ENCODE results near the gene SQSTM1. TPM values are rescaled to one million over a fixed set of nuclear protein-coding genes. Genes with fewer than 3 reads are reported as not detected.
"Not testable (repeated sequence)": the region's sequence is repeated elsewhere in the genome, so short reads cannot be mapped to it uniquely, and the experiment has no call there.

SQSTM1 gene
- polyA plus RNA-seq, 4 donors: 135 to 217 (median 172) TPM

GRCh38 chr5:179830818-179831468 is 10.2 kb downstream of the SQSTM1 start:
- DNase-seq: no peak
- H3K4me3 ChIP-seq (ENCODE audit: low read depth in 1 of 3, low read length in 3 of 3): no peak overlapping the region
- H3K27me3 ChIP-seq (ENCODE audit: control insufficient read depth in 3 of 3, insufficient read depth in 3 of 3, low read length in 3 of 3): no peaks in the 10 kb centered on the region
- peaks cover 0 to 20% (median 1%) of the 10 kb centered on the region in 3 donors for H3K4me1 ChIP-seq (ENCODE audit: control insufficient read depth in 3 of 3, insufficient read depth in 2 of 3, low read depth in 1 of 3, low read length in 2 of 3)
- H3K9me3 ChIP-seq (ENCODE audit: control insufficient read depth in 2 of 2, insufficient read depth in 1 of 2, low read depth in 1 of 2, low read length in 1 of 2): no peaks in the 10 kb centered on the region
- H3K27ac ChIP-seq (ENCODE audit: low read depth in 1 of 3, low read length in 2 of 3): no peak overlapping the region
- peaks cover 26 to 81% (median 40%) of the 10 kb centered on the region in 3 donors for H3K36me3 ChIP-seq (ENCODE audit: control insufficient read depth in 3 of 3, insufficient read depth in 2 of 3, low read depth in 1 of 3, low read length in 3 of 3)
- WGBS, 3 donors: 93 to 98% (median 94%) methylated on average over 7 of the region's 7 CpGs
- no peak for FAIRE-seq

DNA sequence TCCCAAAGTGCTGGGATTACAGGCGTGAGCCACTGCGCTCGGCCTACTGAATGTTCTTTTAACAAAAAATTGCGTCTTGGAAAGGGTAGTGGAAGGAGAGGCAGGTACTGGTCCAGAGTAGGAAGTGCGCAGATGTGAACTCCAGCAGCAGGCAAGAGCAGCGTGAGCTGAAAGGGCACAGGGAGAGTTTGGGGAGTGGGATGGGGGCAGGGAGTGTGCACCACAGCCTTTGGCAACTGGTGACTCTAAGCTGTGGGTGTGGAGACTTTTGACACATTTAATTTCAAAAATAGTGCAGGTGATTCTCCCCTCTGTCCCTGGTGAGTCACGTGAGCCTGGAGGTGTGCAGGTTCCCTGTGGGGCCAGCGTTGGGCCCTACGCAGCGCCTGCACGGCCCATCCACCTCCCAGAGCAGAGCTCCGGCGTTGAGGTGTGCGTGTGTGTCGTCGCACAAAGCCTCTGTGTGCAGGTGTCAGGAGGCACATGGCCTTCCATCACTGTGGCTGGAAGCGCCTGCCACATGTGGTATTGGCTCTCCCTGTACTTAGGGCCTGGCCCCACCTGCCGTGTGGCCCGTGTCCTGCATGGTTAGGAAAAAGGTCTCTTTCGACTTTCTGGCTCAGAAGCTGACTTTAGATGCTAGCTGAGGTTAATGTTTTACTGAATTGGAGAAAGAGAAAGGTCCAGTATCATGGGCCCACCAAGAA is 11.5 kb downstream of the SQSTM1 start:
- Histone ChIP-seq H3K27me3 (ENCODE audit: control insufficient read depth in 3 of 3, insufficient read depth in 3 of 3, low read length in 3 of 3) (no peaks in the 10 kb centered on the region), H3K9me3 (ENCODE audit: control insufficient read depth in 2 of 2, insufficient read depth in 1 of 2, low read depth in 1 of 2, low read length in 1 of 2) (no peaks in the 10 kb centered on the region), H3K27ac (ENCODE audit: low read depth in 1 of 3, low read length in 2 of 3) (no peak overlapping the region), H3K4me3 (ENCODE audit: low read depth in 1 of 3, low read length in 3 of 3) (no peak overlapping the region), H3K36me3 (ENCODE audit: control insufficient read depth in 3 of 3, insufficient read depth in 2 of 3, low read depth in 1 of 3, low read length in 3 of 3) (peaks cover 29 to 80% (median 47%) of the 10 kb centered on the region in 3 donors), H3K4me1 (ENCODE audit: control insufficient read depth in 3 of 3, insufficient read depth in 2 of 3, low read depth in 1 of 3, low read length in 2 of 3) (peaks cover 0 to 11% (median 3%) of the 10 kb centered on the region in 3 donors)
- WGBS, 3 donors: 90 to 95% (median 94%) methylated on average over 19 to 20 of the region's 20 CpGs
- FAIRE-seq (no peak), DNase-seq (no peak)

DNA sequence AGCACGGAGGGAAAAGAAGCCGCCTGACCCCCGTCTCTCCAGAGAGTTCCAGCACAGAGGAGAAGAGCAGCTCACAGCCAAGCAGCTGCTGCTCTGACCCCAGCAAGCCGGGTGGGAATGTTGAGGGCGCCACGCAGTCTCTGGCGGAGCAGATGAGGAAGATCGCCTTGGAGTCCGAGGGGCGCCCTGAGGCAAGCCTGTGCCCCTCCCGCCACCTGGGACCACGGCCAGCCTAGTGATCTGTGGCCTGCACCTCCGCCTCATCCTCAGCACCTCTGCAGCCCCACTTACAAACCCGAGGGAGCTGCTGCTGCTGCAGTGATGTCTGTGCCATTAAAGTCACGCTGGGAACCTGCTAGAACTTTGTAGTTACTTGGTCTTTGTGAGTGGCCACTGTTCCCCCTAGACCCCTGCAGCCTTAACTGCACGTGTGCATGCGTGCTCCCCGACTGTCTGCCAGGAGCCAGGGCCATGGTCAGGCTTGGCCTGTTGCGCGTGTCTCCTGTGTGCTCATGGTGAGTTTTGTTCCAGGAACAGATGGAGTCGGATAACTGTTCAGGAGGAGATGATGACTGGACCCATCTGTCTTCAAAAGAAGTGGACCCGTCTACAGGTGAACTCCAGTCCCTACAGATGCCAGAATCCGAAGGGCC is 12.5 kb downstream of the SQSTM1 start:
- WGBS, 3 donors: 88 to 92% (median 90%) methylated on average over 23 of the region's 23 CpGs
- Histone ChIP-seq H3K4me3 (ENCODE audit: low read depth in 1 of 3, low read length in 3 of 3) (no peak overlapping the region), H3K9me3 (ENCODE audit: control insufficient read depth in 2 of 2, insufficient read depth in 1 of 2, low read depth in 1 of 2, low read length in 1 of 2) (no peaks in the 10 kb centered on the region), H3K36me3 (ENCODE audit: control insufficient read depth in 3 of 3, insufficient read depth in 2 of 3, low read depth in 1 of 3, low read length in 3 of 3) (peaks cover 38 to 81% (median 51%) of the 10 kb centered on the region in 3 donors), H3K27ac (ENCODE audit: low read depth in 1 of 3, low read length in 2 of 3) (no peak overlapping the region), H3K27me3 (ENCODE audit: control insufficient read depth in 3 of 3, insufficient read depth in 3 of 3, low read length in 3 of 3) (no peaks in the 10 kb centered on the region), H3K4me1 (ENCODE audit: control insufficient read depth in 3 of 3, insufficient read depth in 2 of 3, low read depth in 1 of 3, low read length in 2 of 3) (peaks cover 0 to 3% (median 2%) of the 10 kb centered on the region in 3 donors)
- DNase-seq: no peak
- FAIRE-seq: no peak

GRCh38 chr5:179833709-179834070 is 13.0 kb downstream of the SQSTM1 start:
- Histone ChIP-seq H3K9me3 (ENCODE audit: control insufficient read depth in 2 of 2, insufficient read depth in 1 of 2, low read depth in 1 of 2, low read length in 1 of 2) (no peaks in the 10 kb centered on the region), H3K4me1 (ENCODE audit: control insufficient read depth in 3 of 3, insufficient read depth in 2 of 3, low read depth in 1 of 3, low read length in 2 of 3) (peaks cover 0 to 3% (median 2%) of the 10 kb centered on the region in 3 donors), H3K4me3 (ENCODE audit: low read depth in 1 of 3, low read length in 3 of 3) (no peak overlapping the region), H3K27me3 (ENCODE audit: control insufficient read depth in 3 of 3, insufficient read depth in 3 of 3, low read length in 3 of 3) (no peaks in the 10 kb centered on the region), H3K27ac (ENCODE audit: low read depth in 1 of 3, low read length in 2 of 3) (no peak overlapping the region), H3K36me3 (ENCODE audit: control insufficient read depth in 3 of 3, insufficient read depth in 2 of 3, low read depth in 1 of 3, low read length in 3 of 3) (peaks cover 38 to 81% (median 50%) of the 10 kb centered on the region in 3 donors)
- 98 to 100% (median 98%) methylated on average over 3 of the region's 3 CpGs for WGBS, 3 donors
- FAIRE-seq: no peak
- DNase-seq: no peak

DNA sequence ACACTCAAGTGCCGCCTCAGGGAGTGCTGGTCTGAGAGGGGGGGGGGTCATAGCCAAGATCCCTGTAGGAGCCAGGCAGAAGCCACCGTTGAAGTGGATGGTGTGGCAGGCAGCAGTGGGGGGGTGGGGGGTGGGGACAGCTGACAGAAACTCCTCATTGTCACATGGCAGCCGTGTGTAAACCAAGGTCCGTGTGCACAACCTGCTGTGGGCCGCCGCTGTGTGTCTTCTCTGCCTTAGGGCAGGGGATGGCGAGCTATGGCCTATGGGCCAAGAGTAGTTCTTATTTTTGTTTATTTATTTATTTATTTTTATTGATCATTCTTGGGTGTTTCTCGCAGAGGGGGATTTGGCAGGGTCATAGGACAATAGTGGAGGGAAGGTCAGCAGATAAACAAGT is 13.4 kb downstream of the SQSTM1 start:
- no peak for DNase-seq
- Histone ChIP-seq H3K36me3 (ENCODE audit: control insufficient read depth in 3 of 3, insufficient read depth in 2 of 3, low read depth in 1 of 3, low read length in 3 of 3) (peaks cover 38 to 80% (median 47%) of the 10 kb centered on the region in 3 donors), H3K9me3 (ENCODE audit: control insufficient read depth in 2 of 2, insufficient read depth in 1 of 2, low read depth in 1 of 2, low read length in 1 of 2) (no peaks in the 10 kb centered on the region), H3K4me3 (ENCODE audit: low read depth in 1 of 3, low read length in 3 of 3) (no peak overlapping the region), H3K4me1 (ENCODE audit: control insufficient read depth in 3 of 3, insufficient read depth in 2 of 3, low read depth in 1 of 3, low read length in 2 of 3) (peaks cover 0 to 3% (median 2%) of the 10 kb centered on the region in 3 donors), H3K27me3 (ENCODE audit: control insufficient read depth in 3 of 3, insufficient read depth in 3 of 3, low read length in 3 of 3) (no peaks in the 10 kb centered on the region), H3K27ac (ENCODE audit: low read depth in 1 of 3, low read length in 2 of 3) (no peak overlapping the region)
- no peak for FAIRE-seq
- 82 to 91% (median 87%) methylated on average over 8 of the region's 8 CpGs for WGBS, 3 donors

GRCh38 chr5:179834871-179835270 is 14.2 kb downstream of the SQSTM1 start:
- H3K4me3 ChIP-seq (ENCODE audit: low read depth in 1 of 3, low read length in 3 of 3); H3K4me1 ChIP-seq (ENCODE audit: control insufficient read depth in 3 of 3, insufficient read depth in 2 of 3, low read depth in 1 of 3, low read length in 2 of 3); H3K27me3 ChIP-seq (ENCODE audit: control insufficient read depth in 3 of 3, insufficient read depth in 3 of 3, low read length in 3 of 3); DNase-seq; H3K9me3 ChIP-seq (ENCODE audit: control insufficient read depth in 2 of 2, insufficient read depth in 1 of 2, low read depth in 1 of 2, low read length in 1 of 2); H3K27ac ChIP-seq (ENCODE audit: low read depth in 1 of 3, low read length in 2 of 3); FAIRE-seq: not testable (repeated sequence)
- WGBS, 3 donors: 96 to 100% (median 99%) methylated on average over 12 to 26 of the region's 28 CpGs
- H3K36me3 ChIP-seq (ENCODE audit: control insufficient read depth in 3 of 3, insufficient read depth in 2 of 3, low read depth in 1 of 3, low read length in 3 of 3): peaks cover 37 to 81% (median 42%) of the 10 kb centered on the region in 3 donors

GRCh38 chr5:179836225-179837019 is 15.7 kb downstream of the SQSTM1 start:
- Histone ChIP-seq H3K9me3 (ENCODE audit: control insufficient read depth in 2 of 2, insufficient read depth in 1 of 2, low read depth in 1 of 2, low read length in 1 of 2) (no peaks in the 10 kb centered on the region), H3K27ac (ENCODE audit: low read depth in 1 of 3, low read length in 2 of 3) (peak overlapping the region in 2 of 3 donors; percentile 38 to 87), H3K27me3 (ENCODE audit: control insufficient read depth in 3 of 3, insufficient read depth in 3 of 3, low read length in 3 of 3) (no peaks in the 10 kb centered on the region), H3K36me3 (ENCODE audit: control insufficient read depth in 3 of 3, insufficient read depth in 2 of 3, low read depth in 1 of 3, low read length in 3 of 3) (peaks cover 28 to 83% (median 33%) of the 10 kb centered on the region in 3 donors), H3K4me1 (ENCODE audit: control insufficient read depth in 3 of 3, insufficient read depth in 2 of 3, low read depth in 1 of 3, low read length in 2 of 3) (peaks cover 0 to 3% (median 2%) of the 10 kb centered on the region in 3 donors), H3K4me3 (ENCODE audit: low read depth in 1 of 3, low read length in 3 of 3) (no peak overlapping the region)
- DNase-seq (peak; percentile 67 to 85), FAIRE-seq (no peak)
- 66 to 73% (median 69%) methylated on average over 16 to 19 of the region's 19 CpGs for WGBS, 3 donors

All from small intestine (tissue), 7 donors.